Ammon's horn (tissue), 1 donor: ENCODE results near the gene KCNQ1.

Source experiments
- DNase-seq: peaks from one replicate; pipeline ENCODE4 v3.0.0-alpha.2; 2016; ENCODE audit warnings: low spot score

KCNQ1 gene

DNA sequence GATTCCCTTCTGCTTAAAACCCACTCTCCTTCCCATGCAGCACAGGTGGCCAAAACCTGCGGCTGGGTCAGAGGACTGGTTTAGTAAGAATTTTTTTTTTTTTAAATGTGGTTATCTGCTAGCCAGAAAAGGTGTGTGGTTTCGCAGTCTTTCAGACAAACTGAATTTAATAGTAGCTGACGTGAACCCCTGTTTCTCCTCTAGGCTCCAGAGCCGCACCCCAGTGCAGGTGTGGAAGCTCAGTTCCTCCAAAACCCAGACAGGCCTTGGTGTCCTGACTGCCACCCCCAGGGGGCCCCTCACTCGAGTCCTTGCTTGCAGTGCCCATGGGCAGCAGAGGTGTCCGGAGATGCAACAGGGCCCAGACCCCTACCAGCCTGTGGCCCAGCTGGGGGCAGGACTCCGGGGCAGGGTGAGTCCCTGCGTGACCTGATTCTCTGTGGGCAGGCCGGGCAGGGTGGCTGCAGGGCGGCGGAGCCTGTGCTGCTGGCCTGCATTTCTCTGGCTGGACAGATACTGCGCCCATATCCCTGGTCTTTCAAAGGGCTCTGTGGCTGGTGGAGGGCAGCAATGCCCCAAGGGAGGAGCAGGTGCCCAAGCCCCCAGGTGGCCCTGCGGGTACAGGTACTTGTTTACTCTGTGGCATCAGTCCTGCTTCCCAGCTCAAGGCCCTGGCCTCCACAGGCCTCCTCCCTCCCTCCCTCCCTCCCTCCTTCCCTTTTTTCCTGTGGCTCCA is 15.2 kb downstream of the KCNQ1 start:
- DNase-seq = no peak

DNA sequence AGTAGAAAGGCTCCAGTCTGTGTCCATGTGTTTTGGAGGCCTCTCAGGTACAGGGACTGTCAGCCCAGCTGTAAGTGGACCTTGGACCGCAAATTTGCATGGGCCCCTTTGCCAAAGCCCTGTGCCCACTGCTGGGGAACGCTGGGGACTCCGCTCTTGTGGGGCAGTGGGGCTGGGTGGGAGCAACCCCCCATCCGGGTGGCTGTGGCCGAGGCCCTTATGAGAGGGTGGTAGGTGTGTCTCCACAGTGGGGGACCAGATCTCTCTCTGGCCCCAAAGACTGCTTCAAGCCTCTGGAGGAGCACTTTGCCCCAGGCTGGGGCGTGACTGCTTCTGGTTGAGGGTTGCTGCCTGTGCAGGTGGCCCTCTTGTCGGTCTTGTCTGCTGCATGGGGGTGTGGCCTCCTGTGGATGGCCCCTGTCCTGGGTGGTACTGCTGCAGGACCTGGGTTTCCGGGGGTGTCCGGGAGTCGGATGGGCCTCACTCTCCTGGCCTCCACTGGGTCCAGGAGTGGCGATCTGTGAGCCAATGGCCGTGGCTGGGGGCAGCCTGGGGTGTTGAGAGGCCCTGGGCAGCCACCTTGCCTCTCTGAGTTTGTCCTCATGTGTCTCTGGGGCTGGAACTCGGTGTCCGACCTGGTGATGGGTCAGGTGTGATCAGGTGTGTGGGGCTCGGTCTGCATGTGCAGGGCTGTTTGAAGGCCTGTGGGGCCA is 15.9 kb downstream of the KCNQ1 start:
- no peak for DNase-seq

- no peak for DNase-seq
Observed at GRCh38 chr11:2461253-2461955, 16.6 kb downstream of the KCNQ1 start.

GRCh38 chr11:2461956-2462542 is 17.2 kb downstream of the KCNQ1 start:
- no peak for DNase-seq

DNA sequence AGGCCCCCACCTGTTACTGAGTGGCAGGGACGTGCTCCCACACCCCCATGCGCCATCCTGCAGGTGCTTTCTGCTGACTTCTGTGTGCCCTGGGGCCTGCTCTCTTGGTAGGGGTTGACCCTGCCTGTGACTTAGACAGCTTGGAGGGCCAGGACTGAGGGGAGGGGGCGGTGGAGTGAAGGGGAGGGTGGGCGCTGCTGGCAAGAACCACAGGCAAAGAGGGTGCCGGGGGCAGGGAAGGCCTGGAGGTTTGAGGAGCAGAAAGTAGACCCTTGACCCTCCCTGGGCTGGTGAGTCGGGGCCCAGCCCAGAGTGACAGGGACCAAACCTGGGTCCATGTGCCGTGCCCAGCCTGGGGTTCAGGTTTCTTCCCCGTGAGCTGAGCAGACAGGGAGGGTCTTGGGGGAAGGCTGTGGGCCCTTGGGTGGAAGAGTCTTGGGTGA is 17.8 kb downstream of the KCNQ1 start:
- DNase-seq = no peak

- no peak for DNase-seq
Observed at GRCh38 chr11:2462986-2463765, 18.4 kb downstream of the KCNQ1 start.

DNA sequence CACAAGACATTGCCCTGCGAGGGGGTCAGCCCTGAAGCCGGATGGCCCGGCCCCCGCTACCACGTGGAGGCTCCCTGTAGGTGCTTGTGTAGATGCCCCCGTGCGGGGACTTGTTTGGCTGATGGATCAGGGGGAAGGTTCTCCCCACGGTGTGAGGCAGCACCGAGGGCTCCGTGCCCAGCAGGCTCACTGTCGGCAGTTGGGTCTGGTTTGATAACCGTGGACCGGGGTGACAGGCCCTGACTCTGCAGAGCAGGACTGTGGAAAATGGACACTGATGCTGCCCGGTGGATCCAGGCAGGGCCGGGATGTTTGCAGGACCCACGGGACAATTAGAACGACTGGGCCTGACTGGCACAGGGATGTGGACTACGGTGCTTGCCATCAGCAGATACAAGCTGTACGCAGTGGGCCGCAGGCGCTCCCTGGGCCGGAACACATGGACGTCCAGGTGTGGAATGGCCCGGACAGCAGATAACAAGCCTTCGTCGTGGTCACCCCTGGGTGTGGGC is 19.0 kb downstream of the KCNQ1 start:
- DNase-seq = no peak

DNA sequence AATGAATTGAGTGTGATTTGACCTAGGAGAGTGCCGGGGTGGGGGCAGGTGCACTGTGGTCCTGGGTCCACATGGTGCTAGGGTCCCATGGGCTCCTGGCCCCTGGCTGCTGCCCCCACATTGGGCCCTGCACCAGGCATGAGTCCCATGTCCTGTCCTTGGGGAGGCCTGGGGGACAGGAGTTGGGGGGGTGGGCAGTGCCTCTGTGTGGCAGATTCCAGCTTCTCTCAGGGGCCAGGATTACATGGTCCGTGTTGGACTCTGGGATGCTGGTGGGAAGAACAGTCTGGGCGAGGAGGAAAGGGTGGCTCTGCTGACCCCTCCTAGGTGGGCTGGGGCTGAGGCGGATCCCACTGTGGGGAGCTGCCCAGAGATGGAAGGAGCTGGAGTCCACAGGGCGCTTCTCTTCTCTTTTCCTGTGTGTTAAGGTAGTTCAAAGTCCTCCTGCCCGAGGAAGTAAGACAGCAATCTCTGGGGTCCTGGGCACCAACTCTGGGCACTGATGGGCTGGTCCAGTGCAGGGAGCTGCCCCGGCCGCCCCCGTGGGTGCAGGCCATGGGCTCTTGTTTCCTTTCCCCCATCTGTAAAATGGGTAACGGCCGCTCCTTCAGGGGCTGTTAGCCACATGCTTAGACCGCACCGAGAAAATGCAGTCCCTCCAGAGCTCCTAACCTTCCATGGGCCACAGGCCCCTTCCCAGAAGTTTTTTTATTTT is 19.8 kb downstream of the KCNQ1 start:
- no peak for DNase-seq

- DNase-seq = no peak
Observed at GRCh38 chr11:2465202-2466068, 20.6 kb downstream of the KCNQ1 start.

DNA sequence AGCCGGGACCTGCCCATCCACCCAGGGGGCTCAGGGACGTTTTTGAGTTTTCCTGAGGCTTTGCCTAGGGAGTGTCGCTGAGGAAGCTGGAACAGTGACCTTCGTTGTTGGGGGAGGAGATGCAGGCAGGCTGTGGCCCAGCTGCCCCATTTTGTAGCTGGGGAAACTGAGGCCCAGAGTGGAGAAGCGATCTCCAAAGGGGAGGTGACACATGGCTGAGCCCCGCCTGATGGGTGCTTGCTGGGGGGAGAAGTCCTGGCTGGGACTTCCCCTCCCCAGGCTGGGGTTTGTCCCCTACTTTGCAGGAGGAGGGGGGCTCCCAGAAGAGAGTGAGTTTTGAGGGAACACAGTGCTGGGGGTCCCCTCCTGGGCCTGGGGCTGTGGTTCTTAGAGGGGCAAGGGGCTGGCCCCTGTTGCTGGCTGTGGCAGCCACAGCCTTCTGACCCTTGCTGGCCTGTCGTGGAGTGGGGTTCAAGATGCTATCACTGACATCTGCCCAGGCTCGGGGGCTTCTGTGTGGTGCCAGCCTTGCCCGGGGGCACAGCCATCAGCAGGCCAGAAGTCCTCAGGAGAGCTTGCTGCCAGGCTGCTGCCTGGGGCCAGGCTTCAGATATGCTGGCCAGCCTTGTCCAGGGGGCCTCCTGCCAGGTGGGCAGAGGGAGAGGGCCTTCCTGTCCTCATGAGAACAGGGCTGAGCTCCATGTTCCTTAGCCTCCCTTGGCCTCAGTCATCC is 21.4 kb downstream of the KCNQ1 start:
- DNase-seq = no peak

DNA sequence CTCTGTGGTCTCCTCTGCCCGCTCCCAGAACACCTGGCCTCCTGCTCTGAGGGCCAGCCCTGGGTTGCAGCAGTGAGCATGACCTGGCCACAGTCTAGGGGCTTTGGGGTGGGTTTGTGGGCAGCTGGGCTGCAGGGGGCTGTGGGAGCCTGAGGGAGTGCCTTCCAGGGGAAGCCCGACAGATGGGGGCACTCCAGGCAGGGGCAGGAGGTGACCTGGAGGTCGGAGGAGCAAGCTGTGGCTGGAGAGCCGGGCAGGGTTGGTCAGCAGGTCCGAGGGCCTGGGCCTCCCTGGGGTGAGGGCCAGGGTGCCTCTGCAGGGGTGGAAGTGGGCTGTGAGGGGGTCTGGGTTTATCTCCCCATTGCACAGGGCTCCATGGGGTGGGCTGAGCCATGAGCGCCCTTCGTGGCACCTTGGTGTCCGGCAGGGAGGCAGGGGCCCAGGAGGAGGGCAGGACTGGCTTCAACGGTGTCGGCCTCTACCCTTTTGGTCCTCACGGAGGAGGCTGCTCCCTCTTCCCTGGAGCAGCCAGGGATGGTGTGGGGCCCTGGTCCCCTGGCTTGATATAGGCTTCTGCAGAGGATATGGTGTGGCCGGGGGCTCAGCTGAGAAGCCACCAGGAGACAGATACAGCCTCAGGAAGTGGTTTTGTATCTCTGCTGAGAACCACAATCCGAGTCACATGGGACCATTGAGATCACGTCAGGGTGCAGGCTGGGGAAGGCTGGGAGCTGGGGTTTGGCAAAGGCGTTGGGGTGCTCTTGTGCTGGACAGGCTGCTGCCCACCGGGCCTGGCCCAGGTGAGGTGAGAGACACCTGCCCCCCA is 22.3 kb downstream of the KCNQ1 start:
- peak; percentile 38 for DNase-seq

GRCh38 chr11:2467695-2468055 is 22.9 kb downstream of the KCNQ1 start:
- DNase-seq = no peak

DNA sequence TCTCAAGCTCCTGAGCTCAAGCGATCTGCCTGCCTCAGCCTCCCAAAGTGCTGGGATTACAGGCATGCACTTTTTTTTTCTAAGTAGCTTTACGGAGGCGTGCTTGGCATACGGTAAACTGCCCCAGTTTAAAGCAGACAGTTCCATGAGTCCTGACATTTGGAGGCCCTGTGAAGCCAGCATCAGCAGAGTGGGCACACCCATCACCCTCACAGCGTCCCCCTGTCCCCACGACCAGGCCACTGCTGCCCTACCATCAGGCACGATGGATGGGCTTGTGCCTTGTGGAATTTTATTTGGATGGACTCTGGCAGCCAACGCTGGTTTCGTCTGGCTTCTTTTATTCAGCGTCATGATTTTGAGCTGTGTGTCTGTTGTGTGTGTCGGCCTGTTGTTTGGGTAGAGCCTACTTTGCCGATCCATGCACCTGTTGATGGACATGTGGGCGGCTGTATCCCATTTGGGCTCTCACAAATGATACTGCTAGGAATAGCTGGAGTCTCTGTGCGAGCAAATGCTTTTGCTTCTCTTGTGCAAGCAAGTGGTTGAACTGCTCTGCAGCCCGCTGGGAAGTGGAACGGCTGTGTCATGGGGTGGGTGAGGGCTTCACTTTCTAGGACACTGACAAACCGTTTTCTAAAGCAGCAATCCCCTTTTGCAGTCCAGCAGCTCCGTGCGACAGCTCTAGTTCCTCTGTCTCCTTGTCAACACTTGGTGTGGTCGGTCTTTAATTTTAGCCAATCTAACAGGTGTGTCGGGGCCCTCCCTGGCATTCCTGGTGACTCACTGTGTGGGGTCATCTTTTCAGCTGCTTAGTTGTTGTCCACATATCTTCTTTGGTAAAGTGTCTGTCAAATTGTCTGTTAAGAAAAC is 23.8 kb downstream of the KCNQ1 start:
- DNase-seq = no peak

DNA sequence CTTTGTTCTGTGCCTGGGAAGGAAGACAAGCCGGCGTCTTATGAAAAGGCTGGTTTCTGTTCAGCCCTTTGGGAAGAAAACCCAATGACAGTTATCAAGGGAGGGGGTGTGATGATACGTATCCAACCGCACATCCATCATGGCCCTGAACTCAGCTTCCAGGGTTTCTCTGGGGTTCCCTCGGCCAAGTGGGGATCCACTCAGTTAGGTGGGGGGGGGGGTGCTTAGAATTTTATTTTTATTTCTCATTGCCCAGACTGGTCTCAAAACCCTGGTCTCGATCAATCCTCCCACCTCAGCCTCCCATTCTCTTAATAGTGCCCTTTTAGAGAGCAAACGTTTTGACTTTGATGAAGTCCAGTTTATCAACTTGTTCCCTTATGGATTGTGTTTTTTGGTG is 25.7 kb downstream of the KCNQ1 start:
- no peak for DNase-seq

DNA sequence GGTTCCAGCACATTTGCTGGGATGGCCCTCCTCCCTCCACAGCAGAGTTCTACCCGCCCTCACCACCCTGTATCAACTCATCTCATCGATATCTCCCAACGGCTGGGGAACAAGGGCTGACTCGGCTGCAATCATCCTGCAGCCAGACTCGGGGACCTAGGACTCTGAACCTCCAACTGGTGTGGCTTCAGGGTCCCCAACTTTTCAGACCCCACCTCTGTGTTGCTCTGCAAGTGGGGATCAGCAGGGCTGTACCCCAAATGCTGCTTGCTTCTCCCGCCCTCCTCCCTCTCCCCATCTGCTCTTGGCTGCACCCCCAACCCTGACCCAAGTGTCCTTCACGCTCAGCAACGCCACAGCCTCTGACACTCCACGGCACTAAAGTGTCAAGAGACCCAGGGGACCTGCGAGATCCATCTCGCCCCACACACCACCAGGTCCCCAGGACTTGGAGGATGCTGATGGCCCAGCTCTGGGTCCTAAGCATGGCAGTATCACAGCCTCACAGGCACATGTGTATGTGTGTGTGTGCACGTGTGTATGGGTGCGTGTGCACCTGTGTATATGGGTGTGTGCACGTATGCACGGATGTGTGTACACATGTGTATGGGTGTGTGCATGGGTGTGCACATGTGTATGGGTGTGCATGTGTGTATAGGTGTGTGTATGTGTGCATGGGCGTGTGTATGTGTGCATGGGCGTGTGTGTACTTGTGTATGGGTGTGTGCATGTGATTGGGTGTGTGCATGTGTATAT is 26.4 kb downstream of the KCNQ1 start:
- DNase-seq = no peak

DNA sequence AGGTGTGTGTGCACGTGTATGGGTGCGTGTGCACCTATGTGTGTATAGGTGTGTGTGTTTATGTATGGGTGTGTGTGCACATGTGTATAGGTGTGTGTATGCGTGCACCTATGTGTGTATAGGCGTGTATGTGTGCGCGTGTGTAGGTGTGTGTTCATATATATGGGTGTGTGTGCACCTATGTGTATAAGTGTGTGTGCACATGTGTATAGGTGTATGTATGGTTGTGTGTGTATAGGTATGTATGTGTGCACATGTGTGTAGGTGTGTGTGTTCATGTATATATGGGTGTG is 26.9 kb downstream of the KCNQ1 start:
- DNase-seq = no peak
